HCT116 (cell line): Measurements from ENCODE around the gene GFAP. TPM values are rescaled to one million over a fixed set of nuclear protein-coding genes. Genes with fewer than 3 reads are reported as not detected.

Experiments
- ATAC-seq: fragments of 200-7000 bp; cut with Tn5 transposase; 2 replicates; pipeline ENCODE4 v1.9.1; 2020; ENCODE audit warnings: mild to moderate bottlenecking, moderate library complexity
- BruUV-seq: library from RNA; stranded (reverse); fragments of 400-500 nt; replicated peaks from 2 replicates; lab custom pipeline; 2021; lab: Mats Ljungman, UMichigan
- CTCF ChIA-PET: fragments of 300-600 bp; sonication (Branson Sonifier 250); formaldehyde crosslinking; loops from one replicate; lab custom pipeline; 2021; ENCODE audit warnings: antibody characterized with exemption; lab: Charles Lee
- POLR2A ChIA-PET: fragments of 300-600, 350-600 bp; sonication (Branson Sonifier 250); formaldehyde crosslinking; loops from one replicate; lab custom pipeline; 2021; ENCODE audit warnings: antibody characterized with exemption; lab: Charles Lee
- RAD21 ChIA-PET, 2 experiments: fragments of 300-600 bp; sonication (Branson Sonifier 250); formaldehyde crosslinking; loops; one replicate each; lab custom pipeline; 2023; ENCODE audit warnings: low total read pairs in 2 of 2; ENCODE audit not compliant: uncharacterized antibody in 2 of 2, unreplicated experiment in 2 of 2, low non-redundant PET in 1 of 2; lab: Charles Lee
- DNase-seq: peaks from one replicate; pipeline ENCODE4 v3.0.0-alpha.2; 2010; ENCODE audit warnings: low read depth, low spot score
- H2AFZ ChIP-seq: fragments of 200-600 bp; shearing (Covaris generic), sonication (generic); 2 replicates; pipeline ENCODE4 v1.6.1; 2017; ENCODE audit warnings: low read depth, mixed run types, mixed read lengths, antibody characterized with exemption, low read length; ENCODE audit not compliant: poor library complexity, severe bottlenecking
- H3K27ac ChIP-seq: 2 replicates; pipeline ENCODE4 v1.5.1; 2012; ENCODE audit warnings: low read depth, low read length
- H3K27me3 ChIP-seq: fragments of 200-600 bp; sonication (generic); 2 replicates; pipeline ENCODE4 v1.6.1; 2016; ENCODE audit warnings: mixed run types, low read length, mixed read lengths; ENCODE audit not compliant: insufficient read depth
- H3K36me3 ChIP-seq, 2 experiments: fragments of 200-500 bp in 1 of 2; fragments of 200-600 bp in 1 of 2; sonication (Bioruptor generic) in 1 of 2; sonication (generic) in 1 of 2; 2 replicates each; pipeline versions ENCODE4 v1.5.1 to v1.6.1; 2014 to 2016; ENCODE audit warnings: low read length in 2 of 2, inconsistent platforms in 1 of 2, mixed read lengths in 1 of 2, mixed run types in 1 of 2; ENCODE audit not compliant: insufficient read depth in 2 of 2, control insufficient read depth in 1 of 2
- H3K4me1 ChIP-seq, 2 experiments: fragments of 200-600 bp in 1 of 2; sonication (generic) in 1 of 2; 2 replicates each; pipeline versions ENCODE4 v1.5.1 to v1.6.1; 2012 to 2017; ENCODE audit warnings: low read length in 2 of 2, inconsistent platforms in 1 of 2, mild to moderate bottlenecking in 1 of 2, mixed read lengths in 1 of 2, mixed run types in 1 of 2, moderate library complexity in 1 of 2; ENCODE audit not compliant: insufficient read depth in 2 of 2, control insufficient read depth in 1 of 2
- H3K4me2 ChIP-seq: fragments of 200-600 bp; sonication (generic); 2 replicates; pipeline ENCODE4 v1.6.1; 2017; ENCODE audit warnings: mixed run types, low read length, mixed read lengths
- H3K4me3 ChIP-seq, 2 experiments: fragments of 200-600 bp in 1 of 2; sonication (generic) in 1 of 2; replicated peaks in 1 of 2; 2 replicates each; pipeline ENCODE4 v1.5.1; 2011 to 2016; ENCODE audit warnings: low read length in 2 of 2, control low read depth in 1 of 2, low read depth in 1 of 2, mild to moderate bottlenecking in 1 of 2, mixed read lengths in 1 of 2, mixed run types in 1 of 2
- H3K79me2 ChIP-seq: fragments of 200-600 bp; sonication (generic); 2 replicates; pipeline ENCODE4 v1.6.1; 2017; ENCODE audit warnings: mild to moderate bottlenecking, mixed run types, low read length, moderate library complexity, mixed read lengths; ENCODE audit not compliant: insufficient read depth
- H3K9ac ChIP-seq: fragments of 200-600 bp; sonication (generic); 2 replicates; pipeline ENCODE4 v1.6.1; 2016; ENCODE audit warnings: low read length, mixed read lengths
- H3K9me2 ChIP-seq: fragments of 200-600 bp; sonication (generic), shearing (Covaris generic); 2 replicates; pipeline ENCODE4 v1.6.1; 2017; ENCODE audit warnings: mixed run types, mild to moderate bottlenecking, moderate library complexity; ENCODE audit not compliant: insufficient read depth
- H3K9me3 ChIP-seq, 2 experiments: fragments of 200-500 bp in 1 of 2; fragments of 200-600 bp in 1 of 2; sonication (Bioruptor generic) in 1 of 2; sonication (generic) in 1 of 2; 2 replicates each; pipeline ENCODE4 v1.6.1; 2014 to 2017; ENCODE audit warnings: low read length in 2 of 2, mixed read lengths in 2 of 2, inconsistent platforms in 1 of 2, low read depth in 1 of 2, mild to moderate bottlenecking in 1 of 2, mixed run types in 1 of 2, moderate library complexity in 1 of 2; ENCODE audit not compliant: control insufficient read depth in 1 of 2, insufficient read depth in 1 of 2
- H4K20me1 ChIP-seq: fragments of 200-600 bp; sonication (generic), shearing (Covaris generic); 2 replicates; pipeline ENCODE4 v1.6.1; 2017; ENCODE audit warnings: mixed run types, mild to moderate bottlenecking, moderate library complexity; ENCODE audit not compliant: insufficient read depth
- CBX3 ChIP-seq: IDR thresholded peaks from 2 replicates; pipeline ENCODE4 v1.6.1; 2012; ENCODE audit warnings: low read depth
- CEBPB ChIP-seq: IDR thresholded peaks from 2 replicates; pipeline ENCODE4 v1.6.1; 2012; ENCODE audit warnings: low read depth
- CTCF ChIP-seq, 3 experiments: fragments of 200-600 bp in 1 of 3; sonication (generic) in 1 of 3; IDR thresholded peaks in 2 of 3; conservative IDR thresholded peaks in 1 of 3; 2 replicates each; pipeline ENCODE4 v1.5.1; 2012 to 2017; ENCODE audit warnings: low read depth in 2 of 3, low read length in 2 of 3, antibody characterized with exemption in 1 of 3, borderline replicate concordance in 1 of 3, control low read depth in 1 of 3, mild to moderate bottlenecking in 1 of 3, mixed read lengths in 1 of 3, mixed run types in 1 of 3, moderate library complexity in 1 of 3; ENCODE audit not compliant: insufficient read depth in 1 of 3
- ELF1 ChIP-seq: IDR thresholded peaks from 2 replicates; pipeline ENCODE4 v1.6.1; 2012; ENCODE audit warnings: low read depth, borderline replicate concordance
- EZH2phosphoT487 ChIP-seq: fragments of 200-600 bp; IDR thresholded peaks from 2 replicates; pipeline ENCODE4 v1.6.1; 2018; ENCODE audit warnings: antibody characterized with exemption, borderline replicate concordance
- FOSL1 ChIP-seq: IDR thresholded peaks from 2 replicates; pipeline ENCODE4 v1.6.1; 2012; ENCODE audit warnings: low read depth
- JUND ChIP-seq: IDR thresholded peaks from 2 replicates; pipeline ENCODE4 v1.6.1; 2012
- POLR2A ChIP-seq: IDR thresholded peaks from 2 replicates; pipeline ENCODE4 v1.7.0; 2011; ENCODE audit warnings: borderline replicate concordance; ENCODE audit not compliant: insufficient read depth, insufficient read length; ENCODE audit errors: extremely low read depth
- SIN3A ChIP-seq: IDR thresholded peaks from 2 replicates; pipeline ENCODE4 v1.6.1; 2012; ENCODE audit warnings: low read depth
- SP1 ChIP-seq: IDR thresholded peaks from 2 replicates; pipeline ENCODE4 v1.6.1; 2012; ENCODE audit warnings: low read depth
- YY1 ChIP-seq: IDR thresholded peaks from 2 replicates; pipeline ENCODE4 v1.6.1; 2011; ENCODE audit warnings: low read length, low read depth, moderate library complexity, mild to moderate bottlenecking; ENCODE audit not compliant: insufficient replicate concordance; ENCODE audit errors: extremely low read depth
- ZBTB33 ChIP-seq: IDR thresholded peaks from 2 replicates; pipeline ENCODE4 v1.6.1; 2011; ENCODE audit warnings: mild to moderate bottlenecking, low read length, moderate library complexity; ENCODE audit not compliant: insufficient replicate concordance; ENCODE audit errors: extremely low read depth
- ZFX ChIP-seq: fragments of 450-650 bp; IDR thresholded peaks from 2 replicates; pipeline ENCODE4 v1.6.1; 2017
- intact Hi-C: fragments of 100-400 bp; cut with micrococcal nuclease; formaldehyde crosslinking; loops from 2 replicates; pipeline ENCODE4 v1.10.0; 2022
- total RNA-seq: library from RNA; stranded (reverse); gene quantifications from one replicate; pipeline ENCODE4 v1.2.1, GENCODE V29; 2021; ENCODE audit not compliant: unreplicated experiment

GFAP gene
- total RNA-seq, 1 experiment from 2014 or later = not detected

- CTCF ChIA-PET = interaction anchor here (1.0 kb wide), 1 partner anchor 251 kb away, joined by 3 read pairs; the partner anchor contains the start of gene ACBD4
Observed at GRCh38 chr17:44884941-44885340, 30.4 kb downstream of the GFAP start.

DNA sequence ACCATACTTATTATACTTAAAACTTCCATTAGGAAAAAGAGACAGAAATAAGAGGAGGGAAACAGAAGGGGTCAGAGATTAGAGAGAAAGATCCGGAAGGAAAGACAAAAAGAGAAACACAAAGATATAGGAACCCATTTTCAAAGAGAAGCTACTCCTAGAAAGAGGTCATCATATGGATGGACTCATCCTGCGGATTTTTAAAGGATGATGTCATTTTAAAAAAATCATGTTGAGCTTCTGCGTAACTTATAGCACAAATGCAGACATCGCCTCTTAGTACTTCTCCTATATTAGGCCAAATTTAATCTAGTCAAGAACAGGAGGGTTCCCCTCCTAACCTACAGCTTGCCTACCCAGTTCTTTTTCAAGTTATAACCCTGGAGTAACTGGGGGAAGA is 34.2 kb downstream of the GFAP start:
- RAD21 ChIA-PET = no interaction called here
- H3K27ac ChIP-seq = no peak overlapping the region
- TF ChIP-seq EZH2phosphoT487 = no peak
- TF ChIP-seq CEBPB = no peak
- TF ChIP-seq POLR2A = no peak
- TF ChIP-seq ZBTB33 = no peak
- no peak for TF ChIP-seq ZFX
- TF ChIP-seq SP1 = no peak
- no peak for TF ChIP-seq CTCF (IDR thresholded peaks at IDR 0.05 in 2 of 3, conservative IDR thresholded peaks at IDR 0.05 in 1 of 3; ENCODE audit: borderline replicate concordance in 1 of 3, insufficient read depth in 1 of 3, low read depth in 2 of 3, low read length in 2 of 3)
- no peak for TF ChIP-seq SIN3A
- TF ChIP-seq FOSL1 = no peak
- no peak for TF ChIP-seq CBX3
- TF ChIP-seq, all 23 proteins: peak for 0
- no peaks in the 10 kb centered on the region for H4K20me1 ChIP-seq
- ChIA-PET CTCF (interaction anchor here (0.9 to 1.3 kb wide), 2 partner anchors 102 to 106 kb away, joined by 5 read pairs; no protein-coding TSS in a partner anchor), POLR2A (no interaction called here)
- no peak overlapping the region for H3K9ac ChIP-seq
- no peak overlapping the region for H2AFZ ChIP-seq
- BruUV-seq = no TSS peak
- H3K36me3 ChIP-seq = peaks cover 59 to 67% of the 10 kb centered on the region in 2 experiments
- DNase-seq (no peak), ATAC-seq (no peak)
- H3K4me2 ChIP-seq = no peak overlapping the region
- H3K79me2 ChIP-seq = peaks cover 17% of the 10 kb centered on the region
- H3K4me1 ChIP-seq = no peaks in the 10 kb centered on the region
- intact Hi-C loops = no loop called here
- H3K27me3 ChIP-seq = no peaks in the 10 kb centered on the region
- no peak overlapping the region for H3K4me3 ChIP-seq
- H3K9me3 ChIP-seq = no peaks in the 10 kb centered on the region
- no peaks in the 10 kb centered on the region for H3K9me2 ChIP-seq

More at GRCh38 chr17:44884941-44885340, 30.4 kb downstream of the GFAP start:
- ATAC-seq (no peak), DNase-seq (no peak)
- H2AFZ ChIP-seq = no peak overlapping the region
- no peaks in the 10 kb centered on the region for H3K27me3 ChIP-seq
- no peaks in the 10 kb centered on the region for H3K9me2 ChIP-seq
- H3K36me3 ChIP-seq = peaks cover 54% of the 10 kb centered on the region in 2 experiments
- BruUV-seq = no TSS peak
- H3K9me3 ChIP-seq = no peaks in the 10 kb centered on the region
- 0 out of 4 replicates have a peak, but pooled peaks cover 0 to 4% of the 10 kb centered on the region in 2 experiments for H3K4me1 ChIP-seq
- H3K79me2 ChIP-seq = peaks cover 40% of the 10 kb centered on the region
- intact Hi-C loops = no loop called here
- H3K27ac ChIP-seq = no peak overlapping the region
- no peak overlapping the region for H3K9ac ChIP-seq
- RAD21 ChIA-PET = no interaction called here
- H3K4me3 ChIP-seq = no peak overlapping the region
- POLR2A ChIA-PET = interaction anchor here (0.7 kb wide), 1 partner anchor 107 kb away, joined by 3 read pairs; no protein-coding TSS in a partner anchor
- H4K20me1 ChIP-seq = peaks cover 15% of the 10 kb centered on the region; the same call in 1 of the 2 replicates
- no peak for TF ChIP-seq YY1
- TF ChIP-seq ELF1 = no peak
- TF ChIP-seq FOSL1 = no peak
- TF ChIP-seq SP1 = no peak
- TF ChIP-seq JUND = no peak
- H3K4me2 ChIP-seq = no peak overlapping the region
